ENCODE measurements around the gene SIGLEC10.

The SIGLEC10 gene

GRCh38 chr19:51389143-51389542 is 28.3 kb downstream of the SIGLEC10 start:
- DNase-seq: no peak

- no peak for DNase-seq
Measured at GRCh38 chr19:51387924-51388389, 29.5 kb downstream of the SIGLEC10 start, which contains the start of gene LIM2. Gene LIM2 (minus strand): TSS chr19:51387974. CDS start chr19:51387443, 531 bp downstream.

GRCh38 chr19:51386882-51387520 is 30.4 kb downstream of the SIGLEC10 start:
- DNase-seq: no peak

GRCh38 chr19:51382004-51382403 is 35.4 kb downstream of the SIGLEC10 start:
- no peak for DNase-seq

- no peak for DNase-seq
Measured at GRCh38 chr19:51380379-51380778, 37.1 kb downstream of the SIGLEC10 start.

GRCh38 chr19:51377422-51377821 is 40.0 kb downstream of the SIGLEC10 start:
- DNase-seq: no peak

GRCh38 chr19:51375504-51376221 is 41.8 kb downstream of the SIGLEC10 start:
- no peak for DNase-seq

GRCh38 chr19:51372649-51373504 is 44.6 kb downstream of the SIGLEC10 start, which contains the start of gene NKG7:
Gene NKG7 (minus strand): TSS chr19:51372654. CDS start chr19:51372535, 119 bp downstream.
- no peak for DNase-seq

GRCh38 chr19:51372021-51372648 is 45.3 kb downstream of the SIGLEC10 start:
- DNase-seq: no peak

- DNase-seq: no peak
Measured at GRCh38 chr19:51371186-51371690, 46.2 kb downstream of the SIGLEC10 start.

- no peak for DNase-seq
Measured at GRCh38 chr19:51370230-51370629, 47.2 kb downstream of the SIGLEC10 start.

- no peak for DNase-seq
Measured at GRCh38 chr19:51368366-51369282, 48.8 kb downstream of the SIGLEC10 start, which contains the start of gene CLDND2. Gene CLDND2 (minus strand): TSS chr19:51369003. CDS start chr19:51368577, 426 bp downstream.

- peak; percentile 91 for DNase-seq
Measured at GRCh38 chr19:51367565-51368365, 49.7 kb downstream of the SIGLEC10 start.

GRCh38 chr19:51367255-51367564 is 50.2 kb downstream of the SIGLEC10 start:
- DNase-seq: no peak

GRCh38 chr19:51366389-51367254 is 50.8 kb downstream of the SIGLEC10 start:
- peak; percentile 93 for DNase-seq

- DNase-seq: no peak
Measured at GRCh38 chr19:51365965-51366388, 51.5 kb downstream of the SIGLEC10 start, which contains the start of gene ETFB. Gene ETFB (minus strand): TSS chr19:51366388. CDS start chr19:51366326, 62 bp downstream.

- no peak for DNase-seq
Measured at GRCh38 chr19:51365211-51365964, 52.1 kb downstream of the SIGLEC10 start.

Measured in NCI-H2029 (cell line).